Stimulated activated CD8-positive, alpha-beta memory T cell treated with anti-CD3 and anti-CD28 coated beads, Interleukin-12 subunit alpha, Interleukin-12 subunit beta, amount 100 ng/mL, for 24 hours (primary cell): Measurements from ENCODE around the gene SLC26A8.
"Not testable (repeated sequence)": the region's sequence is repeated elsewhere in the genome, so short reads cannot be mapped to it uniquely, and the experiment has no call there.

Experiments
- DNase-seq: peaks from one replicate; pipeline ENCODE4 v3.0.0-alpha.2; 2020; ENCODE audit errors: extremely low read depth

SLC26A8 gene

GRCh38 chr6:36015666-36016065, 8.8 kb downstream of the SLC26A8 start:
- DNase-seq: no peak

GRCh38 chr6:36000451-36000850, 24.0 kb downstream of the SLC26A8 start:
- no peak for DNase-seq

GRCh38 chr6:35993150-35993549, 31.3 kb downstream of the SLC26A8 start:
- no peak for DNase-seq

GRCh38 chr6:35988047-35988446, 36.4 kb downstream of the SLC26A8 start:
- not testable (repeated sequence) for DNase-seq

- DNase-seq: no peak
These were observed 39.7 kb downstream of the SLC26A8 start for GRCh38 chr6:35984701-35985100.

GRCh38 chr6:35980991-35981645, 43.3 kb downstream of the SLC26A8 start:
- DNase-seq: no peak

GRCh38 chr6:35980126-35980525, 44.3 kb downstream of the SLC26A8 start:
- not testable (repeated sequence) for DNase-seq

- no peak for DNase-seq
These were observed 47.1 kb downstream of the SLC26A8 start for GRCh38 chr6:35977308-35977707.

GRCh38 chr6:35973670-35974222, 50.7 kb downstream of the SLC26A8 start:
- no peak for DNase-seq

GRCh38 chr6:35972471-35973367, 51.7 kb downstream of the SLC26A8 start:
- no peak for DNase-seq

- DNase-seq: no peak
These were observed 54.3 kb downstream of the SLC26A8 start for GRCh38 chr6:35970181-35970580.

- DNase-seq: no peak
These were observed 54.8 kb downstream of the SLC26A8 start for GRCh38 chr6:35969646-35970045.

GRCh38 chr6:35968821-35969220, 55.6 kb downstream of the SLC26A8 start:
- no peak for DNase-seq

- DNase-seq: no peak
These were observed 57.2 kb downstream of the SLC26A8 start for GRCh38 chr6:35967076-35967774.

- no peak for DNase-seq
These were observed 61.5 kb downstream of the SLC26A8 start for GRCh38 chr6:35962779-35963560.

- DNase-seq: no peak
These were observed 64.3 kb downstream of the SLC26A8 start for GRCh38 chr6:35960187-35960586.

GRCh38 chr6:35955970-35956369, 68.5 kb downstream of the SLC26A8 start:
- no peak for DNase-seq

- no peak for DNase-seq
These were observed 68.9 kb downstream of the SLC26A8 start for GRCh38 chr6:35955521-35955920.

- no peak for DNase-seq
These were observed 69.4 kb downstream of the SLC26A8 start for GRCh38 chr6:35955071-35955470.

- no peak for DNase-seq
These were observed 70.1 kb downstream of the SLC26A8 start for GRCh38 chr6:35954333-35954732.

- no peak for DNase-seq
These were observed 75.7 kb downstream of the SLC26A8 start for GRCh38 chr6:35948725-35949124.
